Mucosa of descending colon (tissue), 3 donors: ENCODE results near the gene MSANTD1. TPM values are rescaled to one million over a fixed set of nuclear protein-coding genes. Genes with fewer than 3 reads are reported as not detected.

ENCODE experiments used
- ATAC-seq: fragments of 200-7000 bp; cut with Tn5 transposase; one replicate; pipeline ENCODE4 v1.9.1; 2020; ENCODE audit warnings: mild to moderate bottlenecking, moderate library complexity
- DNase-seq, 3 donors: peaks; one replicate each; pipeline ENCODE4 v3.0.0-alpha.2; 2020
- H3K36me3 ChIP-seq: fragments of 200-600 bp; one replicate; pipeline ENCODE4 v1.8.0; 2021; ENCODE audit warnings: low read depth, mild to moderate bottlenecking
- H3K4me1 ChIP-seq: fragments of 200-600 bp; one replicate; pipeline ENCODE4 v1.8.0; 2021; ENCODE audit warnings: low read depth, mild to moderate bottlenecking
- H3K4me3 ChIP-seq: fragments of 200-600 bp; one replicate; pipeline ENCODE4 v1.8.0; 2021; ENCODE audit warnings: mild to moderate bottlenecking
- H3K9me3 ChIP-seq: fragments of 200-600 bp; one replicate; pipeline ENCODE4 v1.8.0; 2021; ENCODE audit warnings: mild to moderate bottlenecking
- CTCF ChIP-seq: fragments of 200-600 bp; IDR thresholded peaks from one replicate; pipeline ENCODE4 v1.8.0; 2022; ENCODE audit warnings: antibody characterized with exemption, mild to moderate bottlenecking
- intact Hi-C, 2 donors: fragments of 100-400 bp; cut with DNase I in 1 of 2; cut with micrococcal nuclease in 1 of 2; formaldehyde crosslinking; loops; one replicate each; pipeline versions ENCODE4 v1.11.0 to v1.11.1; 2022; cut with DNase I, micrococcal nuclease
- total RNA-seq, 3 donors: library from RNA; stranded (reverse); fragmentation: NEBNext Ultra II Directional in 2 of 3; extraction: Animal tissue kit (Norgen Biotek cat#: 25700) in 2 of 3; gene quantifications; one replicate each; pipeline versions ENCODE4 v1.2.1 to v1.2.4, GENCODE V29; 2021 to 2023
- donor health status: DM: no; HTN: no; CAD: no; lungs with moderate emphysema.
- donor health status: DM: no; HTN: no; CAD: no.
- donor health status: DM: no; HTN: yes; CAD: no.

MSANTD1 gene
- total RNA-seq, 3 donors from 2014 or later = 0.58 to 1.3 (median 0.69) TPM

GRCh38 chr4:3290889-3291321 lies 41.9 kb downstream of the MSANTD1 start:
- no peak for TF ChIP-seq CTCF
- no peak overlapping the region for H3K4me3 ChIP-seq
- no peak for DNase-seq
- H3K4me1 ChIP-seq = peaks cover 15% of the 10 kb centered on the region
- no peaks in the 10 kb centered on the region for H3K36me3 ChIP-seq
- H3K9me3 ChIP-seq = no peaks in the 10 kb centered on the region
- no peak for ATAC-seq
- intact Hi-C loops = no loop called here

- Histone ChIP-seq H3K4me3 (peak overlapping the region; percentile 40), H3K36me3 (no peaks in the 10 kb centered on the region), H3K9me3 (no peaks in the 10 kb centered on the region), H3K4me1 (peaks cover 15% of the 10 kb centered on the region)
- no peak for TF ChIP-seq CTCF
- intact Hi-C loops = no loop called here
- DNase-seq (peak; percentile 63 to 77 (median 76)), ATAC-seq (peak; percentile 38)
Measured at GRCh38 chr4:3291411-3291968, 42.5 kb downstream of the MSANTD1 start.

- DNase-seq (peak; percentile 64 to 84 (median 82)), ATAC-seq (peak; percentile 83)
- no peak for TF ChIP-seq CTCF
- intact Hi-C loops = no loop called here
- Histone ChIP-seq H3K9me3 (no peaks in the 10 kb centered on the region), H3K4me3 (peak overlapping the region; percentile 40), H3K36me3 (no peaks in the 10 kb centered on the region), H3K4me1 (peaks cover 15% of the 10 kb centered on the region)
Measured at GRCh38 chr4:3291969-3292570, 43.1 kb downstream of the MSANTD1 start.

- H3K36me3 ChIP-seq = no peaks in the 10 kb centered on the region
- ATAC-seq = peak; percentile 91
- peak within 1 kb of the TSS; percentile 40 for H3K4me3 ChIP-seq
- H3K4me1 ChIP-seq = peaks cover 15% of the 10 kb centered on the region
- H3K9me3 ChIP-seq = no peaks in the 10 kb centered on the region
- TF ChIP-seq CTCF = no peak
- intact Hi-C loops = no loop called here
- peak; percentile 96 to 97 (median 96) for DNase-seq
Measured at GRCh38 chr4:3292571-3293400, 43.8 kb downstream of the MSANTD1 start, which contains the start of gene RGS12. Gene RGS12, plus strand, starts transcription at chr4:3293021. Its CDS starts 23,150 bp downstream, at chr4:3316171.

GRCh38 chr4:3293401-3294391 lies 44.7 kb downstream of the MSANTD1 start:
- Histone ChIP-seq H3K4me3 (peak overlapping the region; percentile 17), H3K9me3 (no peaks in the 10 kb centered on the region), H3K36me3 (no peaks in the 10 kb centered on the region), H3K4me1 (peaks cover 15% of the 10 kb centered on the region)
- DNase-seq = peak; percentile 30 to 69 (median 63)
- TF ChIP-seq CTCF = no peak
- intact Hi-C loops = no loop called here
- ATAC-seq = no peak
